OCI-LY1 (cell line): Measurements from ENCODE around the gene ZAP70.
"Not testable (repeated sequence)": the region's sequence is repeated elsewhere in the genome, so short reads cannot be mapped to it uniquely, and the experiment has no call there.

Experiments
- H2AFZ ChIP-seq: fragments of 200-600 bp; sonication (generic), shearing (Covaris generic); 2 replicates; pipeline ENCODE4 v1.6.0; 2014; ENCODE audit warnings: antibody characterized with exemption, mild to moderate bottlenecking, low read length
- H3F3A ChIP-seq: fragments of 200-600 bp; sonication (generic), shearing (Covaris generic); 2 replicates; pipeline ENCODE4 v1.6.0; 2014; ENCODE audit warnings: mild to moderate bottlenecking, antibody characterized with exemption, low read length, moderate library complexity; ENCODE audit not compliant: insufficient read depth
- H3K27ac ChIP-seq: fragments of 200-600 bp; sonication (generic); 2 replicates; pipeline ENCODE4 v1.5.1; 2014; ENCODE audit warnings: low read length, mixed run types, mild to moderate bottlenecking, low read depth; ENCODE audit not compliant: poor library complexity, severe bottlenecking
- H3K27me3 ChIP-seq: fragments of 200-600 bp; sonication (generic); 2 replicates; pipeline ENCODE4 v1.6.0; 2014; ENCODE audit warnings: antibody characterized with exemption, mild to moderate bottlenecking, low read length, moderate library complexity; ENCODE audit not compliant: insufficient read depth
- H3K36me3 ChIP-seq: fragments of 200-600 bp; sonication (generic); 2 replicates; pipeline ENCODE4 v1.6.1; 2014; ENCODE audit warnings: mild to moderate bottlenecking, antibody characterized with exemption, low read length, moderate library complexity, mixed read lengths; ENCODE audit not compliant: insufficient read depth
- H3K4me1 ChIP-seq: fragments of 200-600 bp; sonication (generic); 2 replicates; pipeline ENCODE4 v1.5.1; 2014; ENCODE audit warnings: mild to moderate bottlenecking, low read length, moderate library complexity; ENCODE audit not compliant: insufficient read depth, severe bottlenecking
- H3K4me2 ChIP-seq: fragments of 200-600 bp; sonication (generic), shearing (Covaris generic); 2 replicates; pipeline ENCODE4 v1.6.1; 2014; ENCODE audit warnings: low read length
- H3K4me3 ChIP-seq: fragments of 200-600 bp; sonication (generic); 2 replicates; pipeline ENCODE4 v1.5.1; 2014; ENCODE audit warnings: low read length, low read depth, mild to moderate bottlenecking, mixed read lengths; ENCODE audit not compliant: poor library complexity, severe bottlenecking
- H3K79me2 ChIP-seq: fragments of 200-600 bp; shearing (Covaris generic); 2 replicates; pipeline ENCODE4 v1.6.1; 2016; ENCODE audit warnings: mixed run types, low read length, mixed read lengths; ENCODE audit not compliant: insufficient read depth
- H3K9ac ChIP-seq: fragments of 200-600 bp; sonication (generic), shearing (Covaris generic); 2 replicates; pipeline ENCODE4 v1.6.1; 2014; ENCODE audit warnings: mild to moderate bottlenecking, low read length, mixed read lengths
- H3K9me2 ChIP-seq: fragments of 200-600 bp; sonication (generic), shearing (Covaris generic); 2 replicates; pipeline ENCODE4 v1.6.1; 2014; ENCODE audit warnings: low read depth, mild to moderate bottlenecking, low read length, mixed read lengths
- H3K9me3 ChIP-seq: fragments of 200-600 bp; shearing (Covaris generic); 2 replicates; pipeline ENCODE4 v1.6.1; 2014; ENCODE audit warnings: low read length, mixed read lengths
- H4K20me1 ChIP-seq: fragments of 200-600 bp; sonication (generic), shearing (Covaris generic); 2 replicates; pipeline ENCODE4 v1.6.0; 2016; ENCODE audit warnings: mild to moderate bottlenecking, low read length; ENCODE audit not compliant: insufficient read depth
- EZH2 ChIP-seq: fragments of 200-600 bp; sonication (generic), shearing (Covaris generic); IDR thresholded peaks from 2 replicates; pipeline ENCODE4 v1.8.0; 2017; ENCODE audit warnings: borderline replicate concordance, mixed run types, mild to moderate bottlenecking, antibody characterized with exemption, low read length, moderate library complexity, mixed read lengths
- TF ChIP-seq, protein P1 (sequence below): fragments of 200-600 bp; sonication (generic), shearing (Covaris generic); IDR thresholded peaks from 2 replicates; pipeline ENCODE4 v1.5.1; 2017; ENCODE audit warnings: mild to moderate bottlenecking, antibody characterized with exemption, low read length, moderate library complexity, mixed read lengths

The ZAP70 gene

GRCh38 chr2:97708048-97708380 lies 5.4 kb upstream of the ZAP70 start:
- Histone ChIP-seq H4K20me1 (no peaks in the 10 kb centered on the region), H3K27ac (no peak overlapping the region), H3K27me3 (no peaks in the 10 kb centered on the region), H3K9me3 (no peaks in the 10 kb centered on the region), H3K79me2 (no peaks in the 10 kb centered on the region), H3K9ac (no peak overlapping the region), H3K4me3 (no peak overlapping the region), H2AFZ (no peak overlapping the region), H3K36me3 (no peaks in the 10 kb centered on the region), H3F3A (no peaks in the 10 kb centered on the region), H3K4me2 (no peak overlapping the region), H3K4me1 (peaks cover 3% of the 10 kb centered on the region), H3K9me2 (no peaks in the 10 kb centered on the region)
- TF ChIP-seq, protein P1, sequence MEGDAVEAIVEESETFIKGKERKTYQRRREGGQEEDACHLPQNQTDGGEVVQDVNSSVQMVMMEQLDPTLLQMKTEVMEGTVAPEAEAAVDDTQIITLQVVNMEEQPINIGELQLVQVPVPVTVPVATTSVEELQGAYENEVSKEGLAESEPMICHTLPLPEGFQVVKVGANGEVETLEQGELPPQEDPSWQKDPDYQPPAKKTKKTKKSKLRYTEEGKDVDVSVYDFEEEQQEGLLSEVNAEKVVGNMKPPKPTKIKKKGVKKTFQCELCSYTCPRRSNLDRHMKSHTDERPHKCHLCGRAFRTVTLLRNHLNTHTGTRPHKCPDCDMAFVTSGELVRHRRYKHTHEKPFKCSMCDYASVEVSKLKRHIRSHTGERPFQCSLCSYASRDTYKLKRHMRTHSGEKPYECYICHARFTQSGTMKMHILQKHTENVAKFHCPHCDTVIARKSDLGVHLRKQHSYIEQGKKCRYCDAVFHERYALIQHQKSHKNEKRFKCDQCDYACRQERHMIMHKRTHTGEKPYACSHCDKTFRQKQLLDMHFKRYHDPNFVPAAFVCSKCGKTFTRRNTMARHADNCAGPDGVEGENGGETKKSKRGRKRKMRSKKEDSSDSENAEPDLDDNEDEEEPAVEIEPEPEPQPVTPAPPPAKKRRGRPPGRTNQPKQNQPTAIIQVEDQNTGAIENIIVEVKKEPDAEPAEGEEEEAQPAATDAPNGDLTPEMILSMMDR: no peak
- TF ChIP-seq EZH2: no peak

DNA sequence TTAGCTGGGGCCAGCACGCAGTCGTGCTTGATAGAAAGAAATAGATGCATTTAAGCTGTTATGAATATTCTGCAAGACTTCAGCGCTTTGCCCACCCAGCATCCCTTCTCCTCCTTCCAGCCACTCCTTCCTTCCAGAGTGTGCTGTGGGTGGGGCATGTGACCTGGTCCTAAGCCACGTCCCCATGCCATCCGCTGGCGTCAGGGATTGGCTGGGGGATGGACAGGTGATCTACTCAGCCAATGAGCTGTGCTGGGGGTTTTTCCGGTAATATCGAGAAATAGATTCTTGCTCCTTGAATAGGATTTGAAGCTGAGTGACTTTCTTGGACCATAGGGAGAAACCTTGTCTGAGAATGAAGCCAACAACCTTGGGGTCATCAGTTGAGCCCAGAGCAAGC lies 4.8 kb upstream of the ZAP70 start:
- Histone ChIP-seq H3K9me2 (no peaks in the 10 kb centered on the region), H3K36me3 (no peaks in the 10 kb centered on the region), H3K9me3 (no peaks in the 10 kb centered on the region), H3K4me3 (no peak overlapping the region), H3F3A (no peaks in the 10 kb centered on the region), H3K4me2 (no peak overlapping the region), H2AFZ (no peak overlapping the region), H3K4me1 (peaks cover 9% of the 10 kb centered on the region), H3K27ac (no peak overlapping the region), H4K20me1 (no peaks in the 10 kb centered on the region), H3K27me3 (no peaks in the 10 kb centered on the region), H3K9ac (no peak overlapping the region), H3K79me2 (no peaks in the 10 kb centered on the region)
- TF ChIP-seq, protein P1: no peak
- TF ChIP-seq EZH2: no peak

DNA sequence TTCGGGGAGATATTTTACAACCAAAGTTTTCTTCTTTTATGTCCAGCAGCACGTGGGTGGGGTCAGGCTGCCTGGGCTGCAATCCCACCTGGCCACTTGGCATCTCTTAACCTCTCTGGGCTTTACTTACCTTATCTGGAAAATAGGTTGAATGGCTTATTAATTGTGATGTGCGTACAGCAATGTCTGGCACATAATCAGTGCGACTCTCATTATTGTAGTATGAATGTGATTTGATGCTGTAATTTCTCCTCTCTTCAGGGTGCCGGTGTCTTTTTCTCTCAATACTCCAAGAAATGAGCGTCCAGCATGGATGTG lies 2.0 kb upstream of the ZAP70 start:
- no peaks in the 10 kb centered on the region for H3K27me3 ChIP-seq
- TF ChIP-seq EZH2: no peak
- TF ChIP-seq, protein P1: no peak
- no peaks in the 10 kb centered on the region for H3K36me3 ChIP-seq
- no peaks in the 10 kb centered on the region for H4K20me1 ChIP-seq
- H3K4me1 ChIP-seq: peaks cover 15% of the 10 kb centered on the region
- no peaks in the 10 kb centered on the region for H3K9me2 ChIP-seq
- no peaks in the 10 kb centered on the region for H3F3A ChIP-seq
- H3K27ac ChIP-seq: no peak overlapping the region
- H3K4me3 ChIP-seq: no peak overlapping the region
- H3K9ac ChIP-seq: no peak overlapping the region
- H3K9me3 ChIP-seq: no peaks in the 10 kb centered on the region
- H3K4me2 ChIP-seq: no peak overlapping the region
- H2AFZ ChIP-seq: no peak overlapping the region
- no peaks in the 10 kb centered on the region for H3K79me2 ChIP-seq

DNA sequence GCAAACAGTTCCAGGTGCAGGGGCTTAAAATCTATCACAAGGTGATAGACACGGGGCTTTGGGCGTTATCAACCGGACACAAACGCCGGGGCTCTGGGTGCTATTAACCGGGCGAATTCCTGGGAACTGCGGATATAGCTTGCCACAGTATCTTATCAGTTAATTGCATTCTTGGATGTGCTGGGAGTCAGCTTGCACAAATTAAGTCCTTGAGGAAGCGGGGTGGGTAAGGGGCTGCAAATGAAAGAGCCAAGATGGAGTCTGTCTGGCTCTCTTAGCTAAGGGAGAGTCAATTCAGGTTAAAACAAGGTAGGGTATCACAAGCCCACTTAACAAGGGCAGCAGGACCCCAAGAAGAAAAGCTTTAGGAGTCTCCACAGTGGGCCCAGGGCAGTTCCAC lies 1.2 kb upstream of the ZAP70 start:
- H3K9me2 ChIP-seq, H4K20me1 ChIP-seq, H3K27me3 ChIP-seq, H3K9ac ChIP-seq, H3K79me2 ChIP-seq, H3K4me2 ChIP-seq, H3K9me3 ChIP-seq, H3K4me3 ChIP-seq, H3K36me3 ChIP-seq, H3K27ac ChIP-seq, H2AFZ ChIP-seq, H3F3A ChIP-seq: not testable (repeated sequence)
- H3K4me1 ChIP-seq: peaks cover 15% of the 10 kb centered on the region
